Colon (tissue), 2 donors: ENCODE measurements around the gene GSC2.

Source experiments
- FAIRE-seq: peaks from 2 replicates; lab custom pipeline; 2012; peaks lifted over from hg19 to GRCh38; lab: Jason Lieb, UNC
- donor health status: control.
- donor health status: control.

The GSC2 gene

DNA sequence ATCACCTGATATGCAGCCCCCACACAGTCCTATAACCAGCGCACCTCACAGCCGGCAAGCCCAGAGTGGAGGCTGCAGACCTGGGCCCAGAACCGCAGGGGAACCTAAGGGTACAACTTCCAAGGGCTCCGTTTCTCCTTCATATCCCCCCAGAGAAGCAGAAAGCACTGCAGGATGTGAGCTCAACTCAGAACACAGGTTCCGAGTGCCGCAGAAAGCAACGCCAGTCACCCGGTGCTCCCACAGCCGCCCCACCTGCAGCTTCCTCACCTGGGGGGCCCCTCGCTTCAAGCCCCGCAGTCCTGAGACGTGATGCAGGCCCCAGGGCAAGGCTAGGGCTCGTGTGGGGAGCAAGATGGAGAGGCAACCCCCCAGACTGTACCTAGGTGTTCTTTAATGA, 16.5 kb downstream of the GSC2 start:
- FAIRE-seq, result no peak

GRCh38 chr22:19132693-19133400, 17.2 kb downstream of the GSC2 start:
- FAIRE-seq, result no peak

DNA sequence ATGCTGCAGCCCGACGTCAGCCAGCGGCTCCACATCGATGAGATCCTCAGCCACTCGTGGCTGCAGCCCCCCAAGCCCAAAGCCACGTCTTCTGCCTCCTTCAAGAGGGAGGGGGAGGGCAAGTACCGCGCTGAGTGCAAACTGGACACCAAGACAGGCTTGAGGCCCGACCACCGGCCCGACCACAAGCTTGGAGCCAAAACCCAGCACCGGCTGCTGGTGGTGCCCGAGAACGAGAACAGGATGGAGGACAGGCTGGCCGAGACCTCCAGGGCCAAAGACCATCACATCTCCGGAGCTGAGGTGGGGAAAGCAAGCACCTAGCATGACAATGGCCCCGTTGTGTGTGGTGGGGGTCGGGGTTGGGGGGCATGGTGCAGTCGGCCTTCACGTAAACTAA, 17.9 kb downstream of the GSC2 start:
- FAIRE-seq, result no peak

GRCh38 chr22:19131685-19132015, 18.4 kb downstream of the GSC2 start:
- no peak for FAIRE-seq

DNA sequence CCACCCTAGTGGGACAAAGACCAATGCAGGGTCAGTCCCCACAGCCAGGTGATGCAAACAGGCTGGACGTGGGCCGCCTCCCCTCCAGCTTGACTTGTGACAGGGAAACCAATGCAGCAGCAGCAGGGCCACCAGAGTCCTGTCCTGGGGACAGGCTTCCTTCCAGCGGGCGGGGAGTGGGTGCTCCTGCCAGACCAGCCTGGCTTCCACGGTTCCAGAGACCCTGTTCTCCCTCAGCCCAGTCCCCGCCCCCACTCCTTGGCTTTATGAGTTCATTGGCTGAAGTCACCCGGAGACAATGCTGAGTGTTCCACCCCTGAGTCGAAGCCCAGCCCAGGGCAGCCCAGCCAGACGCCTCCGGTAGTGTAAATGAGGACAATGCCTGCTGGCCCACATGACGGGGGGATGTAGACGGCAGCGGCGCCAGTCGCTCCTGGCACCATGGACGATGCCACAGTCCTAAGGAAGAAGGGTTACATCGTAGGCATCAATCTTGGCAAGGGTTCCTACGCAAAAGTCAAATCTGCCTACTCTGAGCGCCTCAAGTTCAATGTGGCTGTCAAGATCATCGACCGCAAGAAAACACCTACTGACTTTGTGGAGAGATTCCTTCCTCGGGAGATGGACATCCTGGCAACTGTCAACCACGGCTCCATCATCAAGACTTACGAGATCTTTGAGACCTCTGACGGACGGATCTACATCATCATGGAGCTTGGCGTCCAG, 19.0 kb downstream of the GSC2 start, which contains the start of gene TSSK2:
Gene TSSK2 (plus strand): TSS at position 350 of the 726 bp plus-strand sequence. CDS start 92 bp downstream, at position 442.
- FAIRE-seq, result no peak

- FAIRE-seq, result no peak
These were observed 20.2 kb downstream of the GSC2 start for GRCh38 chr22:19129871-19130270.

DNA sequence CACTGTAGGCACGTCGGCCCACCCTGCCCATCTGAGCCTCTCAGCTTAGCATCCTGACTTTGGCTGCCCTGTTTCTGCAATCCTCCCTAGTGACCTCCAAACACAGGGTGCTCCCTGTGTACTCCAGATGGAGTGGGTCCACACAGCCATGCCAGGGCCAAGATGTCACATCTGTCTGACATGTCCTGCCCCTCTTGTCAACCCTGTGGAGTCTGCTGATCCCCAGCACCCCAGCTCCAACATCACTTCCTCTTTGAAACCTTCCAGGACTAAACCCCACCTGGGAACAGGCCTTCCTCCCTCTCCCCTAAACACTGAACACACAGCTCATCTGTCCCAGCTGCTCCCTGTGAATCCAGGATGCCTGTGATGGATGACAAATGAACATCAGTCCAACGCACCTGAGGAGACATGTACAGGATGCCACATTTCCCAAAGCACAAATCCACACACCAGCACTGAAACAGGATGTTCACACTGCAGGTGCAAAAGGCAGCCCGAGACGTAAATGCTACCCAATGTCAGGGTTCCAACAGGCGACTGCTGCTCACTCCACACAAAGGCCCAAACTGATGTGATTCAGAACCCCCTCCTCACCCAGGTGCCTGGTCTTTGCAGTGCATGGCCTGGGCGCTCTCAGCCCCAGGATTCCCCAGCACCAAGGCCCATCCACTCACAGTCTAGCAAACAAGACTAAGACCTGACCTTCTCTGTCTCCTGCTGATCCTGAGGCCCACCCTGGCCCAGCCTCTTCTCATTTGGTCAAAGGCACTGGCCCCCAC, 21.0 kb downstream of the GSC2 start:
- no peak for FAIRE-seq

- FAIRE-seq, result no peak
These were observed 22.1 kb downstream of the GSC2 start for GRCh38 chr22:19128009-19128401.

GRCh38 chr22:19127329-19128008, 22.6 kb downstream of the GSC2 start:
- no peak for FAIRE-seq

GRCh38 chr22:19126309-19127273, 23.5 kb downstream of the GSC2 start:
- no peak for FAIRE-seq

- FAIRE-seq, result no peak
These were observed 24.4 kb downstream of the GSC2 start for GRCh38 chr22:19125474-19126308.

- no peak for FAIRE-seq
These were observed 25.1 kb downstream of the GSC2 start for GRCh38 chr22:19125011-19125410.

DNA sequence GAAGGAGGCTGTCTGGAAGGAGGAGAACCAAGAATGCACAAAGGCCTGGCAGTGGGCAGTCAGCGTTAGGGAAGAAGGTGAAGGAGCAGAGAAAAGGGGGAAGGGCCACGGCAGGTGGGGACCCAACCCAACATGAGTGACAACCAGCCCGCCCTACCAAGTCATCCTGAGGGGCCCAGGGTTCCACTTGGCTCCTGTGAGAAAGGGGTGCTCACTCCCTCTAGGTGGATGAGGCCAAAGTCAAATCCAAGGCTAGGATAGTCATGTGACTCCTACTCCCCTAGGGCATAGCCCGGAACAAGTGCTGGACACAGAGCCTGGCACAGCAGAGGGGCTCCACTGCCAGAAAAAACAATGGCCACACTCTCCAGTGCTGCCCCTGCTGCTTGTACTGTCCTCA, 25.7 kb downstream of the GSC2 start:
- FAIRE-seq, result no peak

DNA sequence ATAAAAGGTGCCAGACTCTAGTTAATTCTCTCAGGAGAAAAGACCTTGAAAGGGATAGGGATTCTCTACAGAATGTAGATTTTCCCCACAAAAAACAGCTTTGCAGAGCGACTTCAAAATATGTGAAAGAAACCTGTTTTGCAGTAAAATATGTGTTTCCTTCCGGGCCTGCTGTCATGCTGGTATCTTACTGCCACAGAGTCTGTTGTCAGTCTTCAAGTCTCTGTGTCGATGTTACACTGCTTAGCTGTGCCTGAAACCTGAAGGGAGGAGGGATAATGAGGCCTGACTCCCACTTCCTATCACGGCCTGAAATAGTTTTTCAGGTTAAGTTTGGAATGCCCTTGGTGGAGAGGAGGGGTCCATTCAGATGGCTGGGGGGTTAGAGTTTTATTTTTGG, 26.2 kb downstream of the GSC2 start:
- FAIRE-seq, result no peak

GRCh38 chr22:19122752-19123492, 27.2 kb downstream of the GSC2 start:
- FAIRE-seq, result no peak

DNA sequence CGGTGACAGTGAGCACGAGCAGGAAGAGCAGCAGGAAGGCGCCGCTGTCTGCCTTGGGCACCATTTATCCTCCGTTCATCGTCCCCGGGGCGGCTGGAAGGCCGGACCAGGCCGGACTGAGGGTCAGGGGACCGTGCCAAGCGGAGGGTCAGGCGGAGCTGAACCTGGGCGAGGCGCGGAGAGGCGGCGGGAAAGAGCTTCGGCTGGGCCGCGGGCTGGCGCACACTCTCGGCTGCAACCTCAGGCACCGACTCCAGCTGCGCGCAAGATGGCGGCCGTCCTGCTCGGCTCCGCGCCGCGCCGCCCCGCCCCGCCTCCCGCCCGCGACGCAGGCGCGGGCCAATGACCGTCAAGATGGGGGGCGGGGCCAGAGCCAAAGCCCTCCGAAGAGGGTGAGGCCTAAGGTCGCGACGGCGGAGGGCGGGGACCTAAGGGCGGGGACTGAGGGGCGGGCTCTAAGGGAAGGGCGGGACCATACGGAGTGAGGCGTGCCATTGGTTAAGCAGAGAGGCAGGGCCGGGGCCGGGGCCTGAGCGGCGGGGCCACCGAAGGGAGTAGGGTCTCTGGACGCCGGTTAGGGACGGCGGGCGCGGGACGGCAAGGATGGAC, 27.8 kb downstream of the GSC2 start, which contains the start of gene DGCR2:
Gene DGCR2 (minus strand): TSS at position 270 of the 609 bp plus-strand sequence. CDS start 206 bp downstream, at position 64.
- FAIRE-seq, result no peak

DNA sequence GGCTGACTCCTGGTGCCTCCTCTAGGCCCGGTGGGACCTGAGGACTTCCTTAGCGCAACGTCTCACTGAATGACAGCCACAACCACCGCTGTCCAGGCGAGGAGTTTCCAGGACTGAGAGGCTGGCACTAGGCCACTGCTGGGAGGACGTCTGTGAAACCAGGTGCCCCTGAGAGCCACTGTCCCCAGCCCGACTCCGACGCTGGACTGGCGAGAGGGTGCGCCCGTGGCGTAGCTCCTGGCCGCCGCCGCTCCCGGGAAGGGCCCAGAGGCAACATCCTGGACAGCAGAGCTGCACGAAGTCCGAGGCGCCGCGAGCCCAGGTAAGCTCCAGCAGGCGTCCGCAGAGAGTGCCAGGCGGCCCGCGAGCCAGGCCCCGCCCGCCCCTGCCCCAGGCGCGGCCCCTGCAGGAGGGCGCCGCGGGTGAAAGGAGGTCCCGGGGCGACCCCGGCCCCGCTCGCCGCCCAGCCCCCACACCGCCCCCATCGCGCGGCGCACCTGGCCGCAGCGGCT, 28.4 kb downstream of the GSC2 start:
- FAIRE-seq, result no peak

DNA sequence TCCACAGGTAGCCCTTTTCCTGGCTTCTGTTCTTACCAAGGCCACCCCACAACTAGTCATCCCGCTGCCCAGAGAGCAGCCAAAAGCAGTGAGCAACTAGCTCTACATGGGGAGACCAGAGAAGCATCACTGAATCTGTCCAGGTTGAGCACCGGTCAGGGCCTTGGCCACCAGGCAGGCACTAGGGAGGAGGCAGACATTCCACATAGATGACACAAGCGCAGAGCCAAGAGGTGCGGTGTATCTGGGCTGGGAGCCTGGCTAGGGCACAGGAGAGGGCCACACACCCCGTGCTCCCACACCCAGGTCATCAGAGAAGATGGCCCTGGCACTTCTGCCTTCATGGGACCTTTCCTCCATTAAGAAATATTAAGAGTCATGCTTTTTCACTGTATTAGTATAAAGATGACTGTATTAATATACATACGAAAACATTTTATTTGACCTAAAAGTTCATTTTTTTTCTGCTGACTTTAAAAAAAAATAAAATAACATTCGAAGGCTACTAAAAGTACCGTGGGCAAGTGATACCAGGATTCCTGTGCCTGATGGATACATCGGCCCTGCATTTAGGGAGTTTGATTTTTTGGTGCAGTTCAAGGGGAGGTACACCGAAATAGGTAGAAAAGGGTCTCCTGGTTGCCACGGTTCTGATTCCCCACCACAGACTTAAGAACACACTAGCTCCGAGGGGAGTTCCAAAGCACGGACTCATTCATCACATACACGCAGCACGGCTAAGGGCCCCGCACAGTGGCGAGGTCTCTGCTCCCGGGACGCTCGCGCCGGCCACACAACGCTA, 29.1 kb downstream of the GSC2 start:
- FAIRE-seq, result no peak
